NCI-H1694 treated with DMSO at 0.1 percent for 48 hours (cell line): ENCODE measurements around the gene RFX4.

ENCODE experiments used
- DNase-seq: peaks from one replicate; lab custom pipeline; 2025; lab: John Stamatoyannopoulos, UW

RFX4 gene

DNA sequence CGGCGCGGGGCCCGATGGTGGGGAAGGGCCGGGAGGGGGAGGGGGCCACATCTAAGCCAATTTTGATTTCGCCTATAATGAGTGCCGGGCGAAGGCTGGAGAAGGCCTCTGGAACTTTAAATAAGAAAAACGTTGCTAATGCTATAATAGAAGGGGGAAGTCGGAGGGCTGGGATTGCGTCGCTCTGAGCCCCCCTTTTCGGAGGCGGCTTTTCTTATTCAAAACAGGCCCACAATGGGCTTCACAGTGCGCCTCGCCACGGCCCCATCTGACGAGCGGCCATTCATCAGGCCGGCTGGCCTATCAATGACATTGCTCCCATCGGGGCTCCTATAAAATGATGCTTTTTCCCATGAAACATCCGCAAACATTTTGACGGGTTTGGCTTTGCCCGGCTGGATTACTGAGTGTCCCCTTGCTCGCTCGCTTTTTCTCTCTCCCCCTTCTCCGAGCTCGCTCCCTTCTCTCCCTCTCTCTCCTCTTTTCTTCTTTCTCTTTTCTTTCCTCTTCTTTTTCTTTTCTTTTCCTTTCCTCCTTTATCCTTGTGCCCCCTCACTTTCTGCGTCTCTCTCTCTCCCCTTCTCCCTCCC, at the start of gene RFX4:
TSS of gene RFX4 (plus strand) at position 364 of the 590 bp plus-strand sequence. CDS start 317 bp downstream, outside the sequence.
- DNase-seq, result no peak

- no peak for DNase-seq
These were observed 41.6 kb upstream of the RFX4 start for GRCh38 chr12:106541201-106541600.

- DNase-seq, result no peak
These were observed 31.4 kb upstream of the RFX4 start for GRCh38 chr12:106551410-106551809.

DNA sequence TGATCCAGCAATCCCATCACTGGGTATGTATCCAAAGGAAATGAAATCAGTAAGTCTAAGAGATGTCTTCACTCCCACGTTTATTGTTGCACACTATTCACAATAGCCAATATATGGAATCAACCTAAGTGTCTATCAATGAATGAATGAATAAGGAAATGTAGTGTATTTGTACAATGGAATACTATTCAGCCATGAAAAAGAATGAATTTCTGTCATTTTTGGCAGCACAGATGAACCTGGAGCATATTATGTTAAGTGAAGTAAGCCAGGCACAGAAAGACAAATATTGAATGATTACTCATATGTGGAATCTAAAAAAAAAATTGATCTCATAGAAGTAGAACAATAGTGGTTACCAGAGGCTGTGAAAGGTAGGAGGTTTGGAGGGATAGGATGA, 30.6 kb upstream of the RFX4 start:
- no peak for DNase-seq

- DNase-seq, result no peak
These were observed 18.0 kb upstream of the RFX4 start for GRCh38 chr12:106564678-106565329.

DNA sequence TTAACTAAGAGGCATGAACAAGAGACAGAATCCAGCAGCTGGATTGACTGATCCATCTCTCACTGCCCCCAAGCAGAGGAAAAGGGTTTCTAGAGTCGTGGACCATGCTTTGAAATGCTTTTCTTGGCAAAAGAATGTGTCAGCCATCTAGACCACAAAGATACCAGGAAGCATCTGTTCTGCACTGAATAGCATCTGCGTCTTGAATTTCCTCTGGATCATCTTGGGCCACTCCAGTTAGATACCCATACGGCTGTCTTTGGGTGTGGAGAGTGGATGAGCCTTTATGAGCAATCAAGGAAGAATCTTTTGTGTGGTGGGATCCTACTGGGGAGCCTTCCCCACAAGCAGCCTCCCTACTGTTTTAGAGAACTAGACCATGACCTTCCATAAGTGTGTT, 16.0 kb upstream of the RFX4 start:
- DNase-seq, result no peak

DNA sequence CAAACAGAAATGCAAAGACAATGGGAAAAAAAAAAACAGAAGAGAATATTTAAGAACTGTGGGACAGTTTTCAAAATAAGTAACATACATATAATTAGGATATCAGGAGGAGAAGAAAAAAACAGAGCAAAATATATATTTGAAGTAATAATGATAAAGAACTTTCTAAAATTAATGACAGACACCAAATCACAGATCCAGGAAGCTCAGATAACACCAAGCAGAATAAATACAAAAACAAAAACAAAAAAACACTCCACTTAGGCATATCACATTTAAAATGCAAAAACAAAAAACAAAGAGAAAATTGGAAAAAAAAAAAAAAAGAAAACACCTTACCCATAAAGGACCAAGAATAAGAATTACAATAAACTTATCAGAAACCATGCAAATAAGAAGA, 9.6 kb upstream of the RFX4 start:
- no peak for DNase-seq

DNA sequence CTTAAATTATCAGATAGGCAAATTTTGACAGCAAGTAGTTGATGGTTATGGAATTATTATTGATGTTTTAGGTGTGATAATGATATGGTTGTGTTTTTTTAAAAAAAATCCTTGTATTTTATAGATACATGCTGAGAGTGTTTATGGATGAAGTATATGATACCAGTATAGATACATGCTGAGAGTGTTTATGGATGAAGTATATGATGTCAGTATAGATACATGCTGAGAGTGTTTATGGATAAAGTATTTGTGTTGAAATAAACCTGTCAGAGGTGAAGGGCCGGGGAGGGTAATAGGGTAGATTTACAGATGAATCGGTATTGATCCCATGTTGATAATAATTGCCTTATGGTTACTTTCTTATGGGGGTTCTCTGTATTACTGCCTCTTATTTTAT, 6.0 kb upstream of the RFX4 start:
- no peak for DNase-seq

GRCh38 chr12:106580671-106581508, 1.9 kb upstream of the RFX4 start:
- no peak for DNase-seq

DNA sequence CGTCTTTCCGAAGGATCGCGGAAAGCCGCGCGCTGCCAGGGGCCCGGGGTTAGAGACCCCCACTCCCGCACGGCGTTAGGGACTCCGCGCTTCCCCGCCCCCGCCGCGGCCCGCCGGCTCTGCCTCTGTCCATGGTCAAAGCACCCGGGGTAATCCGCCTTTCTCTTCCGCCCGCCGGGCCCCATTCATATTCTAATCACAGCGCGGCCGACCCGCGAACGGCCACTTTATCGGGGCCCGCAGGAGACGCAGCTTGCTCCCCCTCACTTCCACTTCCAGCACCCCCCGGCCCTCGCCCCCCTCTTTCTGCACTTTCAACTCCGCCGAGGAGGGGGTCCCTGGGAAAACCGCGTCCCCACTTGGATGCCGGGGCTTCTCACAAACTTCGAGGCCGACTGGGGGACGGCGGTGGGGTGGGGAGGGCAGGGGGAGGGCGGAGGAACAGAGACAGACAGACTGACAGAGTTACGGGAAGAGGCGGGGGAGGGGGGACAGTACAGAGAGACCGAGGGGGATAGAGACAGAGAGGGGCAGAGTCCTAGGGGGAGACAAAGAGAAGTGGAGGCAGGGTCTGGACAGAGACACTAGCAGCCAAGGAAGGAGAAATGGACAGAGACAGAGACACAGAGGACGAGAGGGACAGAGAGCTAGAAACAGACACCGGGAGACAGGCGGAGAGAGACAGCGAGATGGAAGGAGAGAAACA, 1.1 kb upstream of the RFX4 start:
- no peak for DNase-seq

DNA sequence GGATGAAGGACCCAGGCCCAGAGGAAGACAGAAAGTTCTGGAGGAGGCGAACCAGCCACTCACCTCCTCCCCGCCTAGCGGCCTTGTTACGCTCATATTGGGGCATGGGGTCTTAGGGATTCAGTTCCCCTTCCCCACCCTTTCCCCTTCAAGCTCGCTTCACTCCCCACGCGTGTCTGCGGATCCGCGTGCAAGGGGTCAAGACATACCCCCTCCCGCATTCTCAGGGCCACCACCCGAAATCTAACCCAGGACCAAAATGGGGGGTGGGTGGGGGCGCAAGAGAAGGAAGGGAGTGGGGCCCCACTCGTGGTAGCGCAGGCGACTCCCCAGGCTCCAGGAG, 584 bp upstream of the RFX4 start:
- no peak for DNase-seq

GRCh38 chr12:106583242-106584103, 669 bp downstream of the RFX4 start:
- DNase-seq, result no peak

DNA sequence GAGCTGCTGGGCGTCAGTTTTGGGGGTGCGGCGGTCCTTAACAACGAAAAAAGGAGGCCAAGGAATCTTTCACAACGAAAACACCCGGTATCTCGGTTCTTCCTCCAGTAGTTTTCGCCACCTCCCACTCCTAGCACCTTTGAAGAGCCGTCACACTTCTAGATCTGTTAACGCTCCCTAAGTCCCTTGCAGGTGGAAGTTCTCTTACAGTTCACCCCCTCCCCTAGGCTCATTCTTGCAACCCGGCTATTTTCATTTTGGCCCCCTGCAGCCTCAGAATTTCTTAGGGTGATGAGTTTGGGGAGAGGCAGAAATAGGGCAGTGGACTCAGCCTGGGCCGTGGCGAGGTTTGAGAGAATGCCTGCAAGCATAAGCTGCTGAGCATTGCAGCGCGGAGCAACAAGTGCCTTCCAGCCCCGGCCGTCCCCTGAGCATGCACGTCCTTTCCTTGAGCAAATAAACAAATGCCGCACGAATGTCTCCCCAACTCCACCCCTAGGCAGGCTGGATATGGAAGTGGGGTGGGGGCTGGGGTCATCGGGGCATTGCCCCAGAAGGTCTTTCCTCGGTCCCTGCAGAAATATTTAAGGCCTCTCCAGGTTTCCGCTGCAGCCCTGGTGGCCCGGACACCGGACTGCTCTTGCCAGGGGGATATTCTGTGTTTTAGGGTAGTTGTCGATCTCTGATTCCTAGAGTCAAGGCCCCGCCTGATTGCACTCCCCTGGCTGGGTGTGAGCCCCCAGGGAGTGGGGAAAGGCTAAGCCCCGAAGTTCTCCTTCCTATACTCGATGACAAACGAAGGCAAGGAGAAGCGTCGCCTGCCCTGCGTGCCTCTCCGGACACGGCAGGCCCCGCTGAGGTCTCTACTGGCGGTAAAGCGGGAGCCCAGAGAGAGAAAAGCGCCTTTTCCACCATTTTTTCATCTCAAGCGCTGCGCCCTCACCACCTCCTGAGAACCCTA, 1.6 kb downstream of the RFX4 start:
- no peak for DNase-seq

GRCh38 chr12:106585105-106585520, 2.3 kb downstream of the RFX4 start:
- no peak for DNase-seq

DNA sequence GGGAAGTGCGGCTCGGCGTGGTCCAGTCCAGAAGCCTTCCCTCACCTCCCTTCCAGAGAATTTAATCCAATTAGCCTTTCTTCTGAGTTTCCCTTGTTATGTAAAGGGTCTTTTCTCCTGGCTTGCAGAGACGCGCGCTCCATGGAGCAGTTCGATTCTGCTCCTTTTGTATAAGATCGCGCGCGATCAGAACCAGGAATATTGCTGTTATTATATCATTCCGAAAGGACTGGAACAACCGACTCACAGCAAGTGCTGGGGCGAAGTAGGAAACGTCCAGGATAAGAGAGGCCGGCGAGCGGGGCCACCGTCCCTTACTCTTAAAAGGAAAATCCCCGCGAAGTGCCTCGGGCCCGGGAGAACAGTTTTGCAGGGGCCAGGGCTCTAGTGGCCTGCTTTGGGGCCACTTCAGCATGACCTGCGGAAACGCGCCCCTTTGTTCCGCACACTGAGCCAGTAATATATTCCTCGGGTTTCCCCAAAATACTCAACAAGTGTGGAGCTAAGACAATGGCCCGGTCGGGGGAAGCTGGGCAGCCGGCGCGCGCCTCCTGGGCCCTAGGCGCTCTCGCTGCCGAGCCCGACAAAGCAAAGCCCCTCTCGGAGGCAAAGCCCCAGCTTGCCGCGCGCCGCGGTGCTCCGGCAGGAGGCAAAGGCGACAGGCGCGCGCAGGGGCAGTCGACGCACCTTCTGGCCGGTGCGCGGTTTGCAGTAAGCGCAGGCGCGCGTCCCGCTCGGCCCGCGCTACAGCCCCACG, 2.9 kb downstream of the RFX4 start:
- DNase-seq, result no peak

DNA sequence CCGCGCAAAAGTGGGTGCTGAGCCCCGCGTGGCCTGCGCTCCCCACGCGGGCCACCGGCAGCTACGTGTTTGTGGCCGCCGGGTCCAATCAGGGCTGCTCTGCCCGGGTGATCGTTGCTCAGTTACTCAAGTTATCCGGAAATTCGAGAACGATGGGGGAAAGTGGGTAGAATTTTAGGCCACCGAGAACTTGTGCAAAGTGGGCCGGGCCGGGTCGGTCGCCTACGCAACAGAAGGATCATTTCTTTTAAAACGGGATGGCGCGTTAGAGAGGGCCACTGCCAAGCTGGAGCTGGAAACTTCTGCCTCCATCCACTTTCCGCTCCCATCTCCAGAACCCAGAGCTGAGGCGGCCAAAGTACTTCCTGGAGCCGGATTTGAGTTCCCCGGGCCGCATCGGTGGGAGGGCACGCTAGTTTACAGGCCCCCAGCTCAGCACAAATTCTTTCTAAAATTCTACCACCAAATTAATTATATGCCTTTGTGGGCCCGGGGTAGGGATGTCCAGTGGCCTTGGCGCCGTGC, 3.5 kb downstream of the RFX4 start:
- DNase-seq, result no peak

GRCh38 chr12:106586803-106587684, 4.2 kb downstream of the RFX4 start:
- no peak for DNase-seq

DNA sequence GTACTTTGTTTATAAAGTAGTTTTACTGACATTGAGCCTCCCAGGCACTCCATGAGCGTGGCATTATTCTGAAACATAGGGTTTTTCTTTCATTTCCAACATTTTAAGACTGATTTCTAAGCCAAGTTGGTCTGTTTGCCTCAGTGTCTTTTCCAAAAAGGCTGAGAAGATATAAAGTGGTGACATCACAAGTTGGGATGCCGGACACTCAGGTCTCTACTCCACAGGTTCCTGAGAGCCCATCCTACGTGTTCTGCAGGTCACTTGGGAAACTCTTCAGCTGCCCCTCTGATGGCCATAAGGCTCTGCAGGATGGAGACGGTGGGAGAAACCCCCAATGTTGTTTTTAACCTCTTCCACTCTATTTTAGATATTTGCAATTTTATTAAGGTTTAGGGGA, 6.0 kb downstream of the RFX4 start:
- DNase-seq, result no peak
